ENCODE results near the gene GOSR1.
A peak's percentile ranks its signal among the peaks of the same experiment; 100 is the strongest.

GOSR1 gene

DNA sequence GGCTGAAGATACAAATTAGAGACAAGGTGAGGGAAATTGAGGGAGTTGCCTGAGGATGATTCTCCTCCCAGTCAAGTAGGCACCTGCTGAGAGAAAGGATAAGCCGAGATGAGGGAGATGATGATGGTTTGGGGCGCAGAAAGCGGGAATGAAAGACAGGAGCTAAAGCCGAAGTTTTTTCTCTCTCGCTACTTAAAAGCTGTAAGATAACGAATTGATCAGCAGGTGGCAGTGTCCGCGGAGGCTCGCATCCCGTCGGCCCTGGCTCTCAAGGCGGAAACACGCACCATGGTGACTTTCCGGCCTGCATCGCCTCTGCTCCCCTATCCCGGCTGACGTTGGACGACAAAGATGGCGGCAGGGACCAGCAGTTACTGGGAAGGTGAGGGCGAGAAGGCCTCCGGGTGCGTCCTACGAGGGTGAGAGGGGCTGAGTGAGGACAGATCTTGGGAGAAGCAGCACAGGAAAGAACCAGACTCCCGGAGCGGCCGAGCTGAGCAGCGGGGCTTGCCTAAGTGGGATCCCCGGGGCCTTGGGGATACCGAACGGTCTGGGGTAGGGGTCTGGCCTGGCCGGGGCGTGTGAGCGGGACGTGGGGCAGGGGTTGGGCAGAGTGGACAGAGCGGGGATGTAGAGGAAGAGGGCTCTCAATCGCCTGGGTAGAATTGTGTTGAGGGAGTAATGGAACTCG is at the start of gene GOSR1:
GOSR1 (plus strand) TSS at position 326 of the 691 bp plus-strand sequence; CDS start at position 352, 26 bp downstream.
- TF ChIP-seq GATA2 (IDR thresholded peaks at IDR 0.05; ENCODE audit: low read depth, low read length): no peak
- TF ChIP-seq GATA3 (IDR thresholded peaks at IDR 0.05; ENCODE audit: low read depth, low read length): no peak

DNA sequence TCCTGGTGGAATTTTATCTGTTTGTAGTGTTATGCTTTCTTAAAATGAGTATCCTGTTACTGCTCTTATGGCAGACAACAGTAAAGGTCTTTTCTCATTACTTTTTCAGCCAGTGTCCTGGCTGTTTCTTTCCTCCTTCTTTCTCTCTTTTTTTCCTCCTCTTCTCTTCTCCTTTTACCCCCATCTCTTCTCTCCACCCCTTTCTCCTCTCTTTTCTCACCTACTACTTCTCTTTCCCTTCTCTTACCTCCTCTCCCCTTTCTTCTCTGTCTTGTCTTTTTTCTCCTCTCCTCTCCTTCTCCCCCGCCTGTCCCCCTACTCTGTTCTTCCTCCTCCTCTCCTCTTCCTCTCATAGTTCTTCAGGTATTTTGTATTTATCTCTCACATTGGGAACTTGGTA is 49.6 kb upstream of the GOSR1 start:
- TF ChIP-seq GATA3 (IDR thresholded peaks at IDR 0.05; ENCODE audit: low read depth, low read length): no peak
- TF ChIP-seq GATA2 (IDR thresholded peaks at IDR 0.05; ENCODE audit: low read depth, low read length): no peak

DNA sequence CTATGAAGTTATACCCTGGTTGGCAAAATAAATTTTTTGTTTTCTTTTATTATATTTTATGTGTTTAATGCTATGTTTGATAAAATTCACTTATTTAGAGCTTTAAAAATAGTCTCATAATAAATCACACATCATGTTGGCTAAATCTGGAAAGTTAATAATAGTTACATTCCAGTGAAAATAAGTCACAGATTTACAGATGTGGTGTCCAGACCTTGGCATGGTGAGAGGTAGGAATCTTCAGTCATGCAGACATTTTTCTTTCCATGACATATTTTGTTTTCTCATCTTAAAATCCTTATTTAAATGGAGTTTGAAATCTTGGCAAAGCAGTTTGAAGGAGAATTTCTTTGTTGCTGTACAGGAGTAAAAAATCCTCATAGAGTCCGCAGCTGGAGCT is 48.1 kb upstream of the GOSR1 start:
- no peak for TF ChIP-seq GATA3 (IDR thresholded peaks at IDR 0.05; ENCODE audit: low read depth, low read length)
- TF ChIP-seq GATA2 (IDR thresholded peaks at IDR 0.05; ENCODE audit: low read depth, low read length): no peak

DNA sequence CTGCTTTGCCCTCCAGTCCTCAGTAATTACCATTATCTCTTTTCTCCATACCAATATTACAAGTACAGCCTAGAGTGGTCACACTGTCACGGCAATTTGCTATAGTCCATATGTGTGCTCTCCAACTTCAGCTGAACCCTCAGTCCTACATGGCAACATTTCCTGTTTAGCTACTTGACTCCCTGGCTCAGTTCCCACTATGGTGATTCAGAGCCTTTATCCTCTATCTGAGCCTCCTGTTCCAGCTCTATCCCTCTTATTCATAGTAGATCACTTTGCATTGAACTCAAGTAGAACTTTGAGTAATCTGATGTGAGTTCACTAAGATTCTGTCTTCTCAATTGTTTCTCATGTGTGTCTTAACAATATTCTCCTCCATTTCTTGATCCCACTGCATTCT is 43.7 kb upstream of the GOSR1 start:
- TF ChIP-seq GATA3 (IDR thresholded peaks at IDR 0.05; ENCODE audit: low read depth, low read length) (no peak), GATA2 (IDR thresholded peaks at IDR 0.05; ENCODE audit: low read depth, low read length) (no peak)

DNA sequence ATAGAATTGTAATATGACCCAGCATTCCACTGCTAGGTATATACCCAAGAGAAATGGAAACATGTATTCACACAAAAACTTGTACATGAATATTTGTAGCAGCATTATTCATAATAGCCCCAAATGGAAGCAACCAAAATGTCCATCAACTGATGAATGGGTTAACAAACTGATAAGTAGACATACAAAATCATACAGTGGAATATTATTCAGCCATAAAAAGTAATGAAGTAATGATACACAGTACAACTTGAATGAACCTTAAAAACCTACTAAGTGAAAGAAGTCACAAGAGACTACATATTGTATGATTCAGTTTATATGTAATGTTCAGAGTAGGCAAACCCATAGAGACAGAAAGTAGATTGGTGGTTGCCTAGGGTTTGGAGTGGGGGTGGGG is 40.5 kb upstream of the GOSR1 start:
- TF ChIP-seq GATA2 (IDR thresholded peaks at IDR 0.05; ENCODE audit: low read depth, low read length): no peak
- no peak for TF ChIP-seq GATA3 (IDR thresholded peaks at IDR 0.05; ENCODE audit: low read depth, low read length)

DNA sequence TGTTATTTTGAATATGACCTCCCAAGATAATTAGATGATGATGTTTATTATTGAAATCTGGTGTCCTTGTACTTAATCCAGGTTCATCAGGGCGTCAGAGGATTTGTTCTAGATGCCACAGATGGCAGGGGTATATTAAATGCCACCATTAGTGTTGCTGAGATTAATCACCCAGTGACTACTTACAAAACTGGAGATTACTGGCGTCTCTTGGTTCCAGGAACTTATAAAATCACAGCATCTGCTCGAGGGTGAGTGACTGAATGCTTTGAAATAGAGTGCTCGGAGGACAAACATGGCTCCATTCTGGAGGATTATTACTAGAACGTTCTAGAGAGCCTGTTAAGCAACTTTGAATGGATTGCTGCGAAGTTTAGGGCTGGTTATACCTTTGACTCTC is 33.5 kb upstream of the GOSR1 start:
- TF ChIP-seq GATA3 (IDR thresholded peaks at IDR 0.05; ENCODE audit: low read depth, low read length) (no peak), GATA2 (IDR thresholded peaks at IDR 0.05; ENCODE audit: low read depth, low read length) (no peak)

DNA sequence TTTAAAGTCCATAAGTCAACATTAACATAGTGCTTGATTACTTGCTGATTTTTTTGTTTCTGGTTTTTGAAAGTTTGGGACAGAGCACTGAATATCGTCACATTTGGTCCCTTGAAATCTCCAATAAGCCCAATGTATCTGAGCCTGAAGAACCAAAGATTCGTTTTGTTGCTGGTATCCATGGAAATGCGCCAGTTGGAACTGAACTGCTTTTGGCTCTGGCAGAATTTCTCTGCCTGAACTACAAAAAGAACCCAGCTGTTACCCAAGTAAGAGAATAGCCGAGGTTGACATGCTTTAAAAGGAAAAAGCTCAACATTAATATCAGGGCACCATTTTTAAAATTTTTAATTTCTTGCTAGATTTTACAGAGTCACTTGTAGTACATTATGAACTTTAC is 27.7 kb upstream of the GOSR1 start:
- TF ChIP-seq GATA2 (IDR thresholded peaks at IDR 0.05; ENCODE audit: low read depth, low read length): no peak
- no peak for TF ChIP-seq GATA3 (IDR thresholded peaks at IDR 0.05; ENCODE audit: low read depth, low read length)

DNA sequence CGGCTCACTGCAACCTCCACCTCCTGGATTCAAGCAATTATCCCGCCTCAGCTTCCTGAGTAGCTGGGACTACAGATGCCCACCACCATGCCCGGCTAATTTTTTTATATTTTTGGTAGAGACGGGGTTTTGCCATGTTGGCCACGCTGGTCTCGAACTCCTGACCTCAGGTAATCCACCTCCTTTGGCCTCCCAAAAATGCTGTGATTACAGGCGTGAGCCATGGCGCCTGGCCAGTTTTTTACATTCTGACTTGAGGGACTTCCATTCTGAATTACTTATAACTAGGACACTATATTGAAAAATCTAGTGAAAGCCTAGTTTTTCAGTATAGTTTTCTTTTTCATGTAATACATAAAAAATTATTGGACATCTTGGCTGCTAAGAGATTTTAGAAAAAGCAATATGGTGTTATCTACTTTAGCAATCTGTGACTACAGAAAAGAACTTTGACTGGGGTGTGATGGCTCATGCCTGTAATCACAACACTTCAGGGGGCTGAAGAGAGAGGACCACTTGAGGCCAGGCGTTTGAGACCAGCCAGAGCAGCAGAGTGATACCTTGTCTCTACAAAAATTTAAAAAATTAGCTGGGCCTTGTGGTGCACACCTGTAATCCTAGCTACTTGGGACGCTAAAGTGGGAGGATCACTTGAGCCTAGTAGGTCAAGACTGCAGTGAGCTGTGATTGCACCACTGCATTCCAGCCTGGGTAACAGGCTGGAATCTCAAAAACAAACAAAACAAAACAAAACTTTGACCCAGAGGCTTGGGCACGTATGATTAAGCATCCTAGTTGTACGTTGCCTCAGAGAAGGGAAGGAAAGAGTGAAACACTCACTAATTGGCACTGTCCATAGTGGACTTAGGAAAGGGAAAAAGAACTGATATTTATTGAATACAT is 26.8 kb upstream of the GOSR1 start:
- TF ChIP-seq GATA3 (IDR thresholded peaks at IDR 0.05; ENCODE audit: low read depth, low read length) (no peak), GATA2 (IDR thresholded peaks at IDR 0.05; ENCODE audit: low read depth, low read length) (no peak)

DNA sequence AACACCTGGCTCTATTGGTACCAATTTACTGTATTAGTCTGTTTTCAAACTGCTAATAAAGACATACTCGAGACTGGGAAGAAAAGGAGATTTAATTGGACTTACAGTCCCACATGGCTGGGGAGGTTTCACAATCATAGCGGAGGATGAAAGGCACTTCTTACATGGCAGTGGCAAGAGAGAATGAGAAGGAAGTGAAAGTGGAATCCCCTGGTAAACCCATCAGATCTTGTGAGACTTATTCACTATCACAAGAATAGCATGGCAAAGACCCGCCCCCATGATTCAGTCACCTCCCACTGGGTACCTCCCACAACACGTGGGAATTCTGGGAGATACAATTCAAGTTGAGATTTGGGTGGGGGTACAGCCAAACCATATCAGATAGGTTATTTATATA is 22.6 kb upstream of the GOSR1 start:
- TF ChIP-seq GATA2 (IDR thresholded peaks at IDR 0.05; ENCODE audit: low read depth, low read length) (no peak), GATA3 (IDR thresholded peaks at IDR 0.05; ENCODE audit: low read depth, low read length) (no peak)

DNA sequence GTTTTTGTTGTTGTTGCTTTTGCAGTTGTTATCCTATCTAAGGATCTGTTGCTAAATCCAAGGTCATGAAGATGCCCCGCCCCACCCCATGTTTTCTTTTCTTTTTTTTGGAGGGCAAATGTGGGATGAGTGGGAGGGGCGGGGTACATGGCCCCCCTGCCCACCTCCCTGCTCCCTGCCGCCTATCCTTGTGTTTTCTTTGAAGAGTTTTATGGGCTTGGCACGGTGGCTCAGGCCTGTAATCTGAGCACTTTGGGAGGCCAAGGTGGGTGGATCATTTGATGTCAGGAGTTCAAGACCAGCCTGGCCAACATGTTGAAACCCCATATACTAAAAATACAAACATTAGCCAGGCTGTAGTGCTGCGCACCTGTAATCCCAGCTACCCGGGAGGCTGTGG is 18.8 kb upstream of the GOSR1 start:
- no peak for TF ChIP-seq GATA3 (IDR thresholded peaks at IDR 0.05; ENCODE audit: low read depth, low read length)
- TF ChIP-seq GATA2 (IDR thresholded peaks at IDR 0.05; ENCODE audit: low read depth, low read length): no peak

DNA sequence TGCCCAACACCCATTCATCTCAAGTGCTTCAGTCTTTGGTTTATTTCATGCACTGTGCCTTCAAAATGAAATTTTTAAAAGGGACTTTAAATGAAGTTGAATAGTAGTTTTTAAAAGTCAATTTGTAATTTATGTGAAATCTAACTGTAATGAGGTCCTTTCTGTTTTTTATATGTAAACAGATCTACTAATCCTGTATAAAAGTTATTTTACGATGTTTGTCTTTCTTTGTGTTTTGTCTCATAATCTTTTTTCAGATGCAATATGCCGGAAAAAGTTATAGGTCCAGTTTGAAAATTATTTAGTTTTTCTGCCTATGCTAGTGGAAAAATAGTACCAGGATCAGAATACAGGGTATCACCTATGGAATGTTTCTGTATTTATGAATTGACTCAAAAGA is 8.7 kb upstream of the GOSR1 start:
- no peak for TF ChIP-seq GATA2 (IDR thresholded peaks at IDR 0.05; ENCODE audit: low read depth, low read length)
- TF ChIP-seq GATA3 (IDR thresholded peaks at IDR 0.05; ENCODE audit: low read depth, low read length): no peak

DNA sequence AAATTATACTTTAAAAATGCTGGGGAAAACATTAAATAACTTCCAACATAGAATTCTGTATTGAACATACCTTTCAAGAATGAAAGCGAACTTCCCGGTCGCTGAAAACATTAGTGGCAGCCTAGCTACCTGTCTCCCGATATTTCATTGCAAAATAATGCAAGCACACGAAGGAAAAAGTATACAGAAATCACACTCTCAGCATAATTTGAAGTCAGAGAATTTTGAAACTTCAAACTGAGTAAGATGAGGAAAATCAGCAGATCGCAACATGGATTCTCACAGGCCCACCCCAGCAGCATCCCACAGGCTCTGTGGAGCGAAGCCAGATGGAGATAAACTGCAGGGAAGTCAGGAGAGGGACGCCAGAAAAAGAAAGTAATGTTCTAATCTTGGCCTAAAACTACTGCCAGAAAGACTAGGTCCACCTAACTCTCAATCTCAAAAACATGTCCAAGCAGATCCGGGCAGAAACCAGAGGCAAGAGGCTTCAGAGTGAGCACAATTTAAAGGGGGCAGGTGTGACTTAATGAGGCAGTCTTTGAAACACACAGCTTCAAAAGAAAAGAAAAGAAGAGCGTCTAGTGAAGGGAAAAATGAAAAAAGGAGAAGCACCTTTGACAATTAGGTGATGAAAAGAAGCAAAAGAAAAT is 4.8 kb upstream of the GOSR1 start:
- TF ChIP-seq GATA2 (IDR thresholded peaks at IDR 0.05; ENCODE audit: low read depth, low read length) (no peak), GATA3 (IDR thresholded peaks at IDR 0.05; ENCODE audit: low read depth, low read length) (no peak)

DNA sequence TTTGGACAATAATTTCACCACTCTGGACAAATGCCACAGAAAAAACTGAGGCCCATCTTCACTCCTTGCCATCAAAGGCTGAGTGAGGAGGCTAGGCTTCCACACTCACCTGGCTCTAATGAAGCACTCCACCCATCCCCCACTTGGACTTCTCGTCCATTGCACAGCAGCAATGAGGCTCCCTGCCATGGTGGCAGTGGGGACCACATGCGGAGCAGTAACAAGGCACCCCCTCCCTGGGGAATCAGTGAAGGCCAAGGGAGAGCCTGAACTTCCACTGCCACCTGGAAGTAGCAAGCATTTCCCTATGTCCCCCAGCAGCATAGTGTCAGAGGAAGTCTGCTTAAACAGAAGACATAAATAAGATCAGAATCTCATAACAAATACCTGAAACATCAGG is 2.0 kb upstream of the GOSR1 start:
- TF ChIP-seq GATA2 (IDR thresholded peaks at IDR 0.05; ENCODE audit: low read depth, low read length): no peak
- no peak for TF ChIP-seq GATA3 (IDR thresholded peaks at IDR 0.05; ENCODE audit: low read depth, low read length)

DNA sequence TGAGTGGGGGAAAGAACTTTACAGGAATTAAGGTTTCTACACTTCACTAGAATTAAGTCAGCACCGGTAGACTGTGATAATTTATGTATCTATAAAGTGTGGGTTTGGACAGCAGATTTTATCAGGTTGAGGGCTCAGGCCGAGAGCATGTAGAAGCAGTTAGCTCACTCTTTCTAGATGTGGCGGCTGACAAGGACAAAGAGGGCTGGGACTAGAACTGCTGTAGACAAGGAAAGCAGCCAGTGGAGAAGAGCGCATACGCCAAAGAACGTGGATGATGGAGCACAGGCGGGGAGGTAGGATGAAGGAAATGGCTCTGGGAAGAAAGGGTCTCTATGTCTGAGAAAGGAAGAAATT is 504 bp upstream of the GOSR1 start:
- TF ChIP-seq GATA3 (IDR thresholded peaks at IDR 0.05; ENCODE audit: low read depth, low read length): 0 out of 2 replicates have a peak, but pooled peaks have one; percentile 16
- peak; percentile 36; the same call in 1 of the 2 replicates for TF ChIP-seq GATA2 (IDR thresholded peaks at IDR 0.05; ENCODE audit: low read depth, low read length)
